Measurements from ENCODE around the gene WDR76.
"Not testable (repeated sequence)": the region's sequence is repeated elsewhere in the genome, so short reads cannot be mapped to it uniquely, and the experiment has no call there.

Gene WDR76

DNA sequence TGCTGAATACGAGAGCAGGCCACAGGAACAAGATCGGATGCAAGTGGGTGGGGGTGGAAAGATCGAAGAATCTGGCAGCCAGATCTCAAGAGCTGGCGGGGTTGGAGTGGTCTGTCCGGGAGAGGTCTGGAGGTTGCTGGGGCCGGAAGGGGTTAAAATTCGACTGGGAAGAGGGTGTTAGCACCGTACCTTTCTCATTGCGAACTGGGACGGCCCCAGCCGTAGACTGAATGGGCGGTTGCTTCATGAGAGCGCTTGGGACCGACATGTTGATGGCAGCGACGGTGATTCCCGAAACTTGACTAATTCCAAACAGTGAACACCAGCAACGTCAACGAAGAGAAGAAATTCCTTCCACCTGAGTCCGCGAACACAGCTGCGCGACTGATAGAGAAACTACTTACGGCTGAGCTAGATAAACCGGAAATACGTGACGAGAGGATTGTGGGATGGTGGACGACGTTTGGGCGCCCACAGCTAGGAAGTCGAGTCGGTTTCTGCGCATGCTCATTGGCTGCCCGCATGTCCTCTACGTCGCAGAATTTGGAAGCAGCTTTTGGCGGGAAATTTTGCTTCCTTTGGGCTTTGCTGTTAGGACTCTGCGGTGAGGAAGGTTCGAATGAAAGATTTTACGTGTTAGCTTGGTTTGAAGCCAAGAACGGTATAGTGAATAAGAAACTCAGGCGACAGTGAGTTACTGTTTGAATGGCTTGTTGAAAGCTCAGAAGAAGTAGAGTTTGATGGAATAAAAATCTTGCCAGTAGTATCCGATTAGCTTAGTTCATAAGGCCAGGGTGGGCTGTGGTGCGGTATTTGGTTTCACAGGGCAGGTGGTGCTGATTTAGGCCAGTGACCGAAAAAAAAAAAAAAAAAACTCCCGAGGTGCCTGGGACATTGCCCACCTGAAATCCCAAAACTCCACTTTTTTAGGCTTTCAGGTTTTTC lies 2.2 kb upstream of the WDR76 start, which contains the start of gene MFAP1:
Gene MFAP1, minus strand, starts transcription at position 389 of the 945 bp plus-strand sequence. Its CDS starts 121 bp downstream, at position 268.
- DNase-seq, result peak; percentile 82

DNA sequence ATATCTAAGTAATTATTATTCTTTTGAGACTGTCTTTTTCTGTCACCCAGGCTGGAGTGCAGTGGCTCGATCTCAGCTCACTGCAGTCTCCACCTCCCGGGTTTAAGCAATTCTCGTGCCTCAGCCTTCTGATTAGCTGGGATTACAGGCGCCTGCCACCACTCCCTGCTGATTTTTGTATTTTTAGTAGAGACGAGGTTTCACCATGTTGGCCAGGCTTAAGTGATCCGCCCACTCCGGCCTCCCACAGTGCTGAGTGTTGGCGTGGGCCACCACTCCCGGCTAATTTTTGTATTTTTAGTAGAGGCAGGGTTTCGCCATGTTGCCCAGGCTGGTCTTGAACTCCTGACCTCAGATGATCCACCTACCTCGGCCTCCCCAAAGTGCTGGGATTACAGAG lies 1.5 kb upstream of the WDR76 start:
- DNase-seq, result not testable (repeated sequence)

DNA sequence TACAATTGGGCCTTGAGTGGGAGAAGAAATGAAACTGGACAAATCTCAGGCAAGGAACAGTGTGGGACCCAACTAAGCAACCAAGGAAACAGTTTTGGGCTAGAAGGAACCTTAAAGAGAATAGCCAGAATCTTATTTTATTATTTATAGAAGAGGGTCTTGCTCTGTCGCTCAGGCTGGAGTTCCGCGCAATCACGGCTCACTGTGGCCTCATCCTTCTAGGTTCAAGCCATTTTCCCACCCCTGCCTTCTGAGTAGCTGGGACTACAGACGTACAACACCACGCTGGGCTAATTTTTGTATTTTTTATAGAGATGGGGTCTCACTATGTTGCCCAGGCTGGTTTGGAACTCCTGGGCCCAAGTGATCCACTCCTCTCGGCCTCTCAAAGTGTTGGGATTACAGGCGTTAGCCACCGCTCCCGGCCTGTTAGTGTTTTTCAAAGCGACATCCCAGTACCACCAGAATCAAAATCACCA lies 734 bp upstream of the WDR76 start:
- DNase-seq, result no peak

DNA sequence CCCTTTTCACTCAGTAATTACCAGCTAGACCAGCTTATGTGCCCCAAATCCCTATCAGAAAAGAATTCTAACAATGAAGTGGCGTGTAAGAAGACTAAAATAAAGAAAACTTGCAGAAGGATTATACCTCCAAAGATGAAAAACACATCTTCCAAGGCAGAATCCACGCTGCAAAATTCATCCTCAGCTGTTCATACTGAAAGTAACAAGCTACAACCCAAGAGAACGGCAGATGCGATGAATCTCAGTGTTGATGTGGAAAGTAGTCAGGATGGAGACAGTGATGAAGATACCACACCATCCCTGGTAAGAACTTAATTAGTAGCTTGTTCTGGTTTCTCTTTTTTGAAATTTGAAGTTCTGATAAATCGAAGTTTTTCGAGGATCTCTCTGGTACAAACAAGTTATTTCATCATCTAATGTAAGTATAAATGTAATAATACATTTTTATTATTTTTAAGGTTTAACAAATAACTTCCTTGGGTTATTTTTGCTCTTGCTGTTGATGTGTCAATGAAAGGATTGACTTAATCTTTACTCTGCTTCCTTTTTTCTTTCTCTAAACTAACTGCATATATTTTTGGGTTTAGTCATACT lies 1.4 kb downstream of the WDR76 start:
- no peak for DNase-seq

DNA sequence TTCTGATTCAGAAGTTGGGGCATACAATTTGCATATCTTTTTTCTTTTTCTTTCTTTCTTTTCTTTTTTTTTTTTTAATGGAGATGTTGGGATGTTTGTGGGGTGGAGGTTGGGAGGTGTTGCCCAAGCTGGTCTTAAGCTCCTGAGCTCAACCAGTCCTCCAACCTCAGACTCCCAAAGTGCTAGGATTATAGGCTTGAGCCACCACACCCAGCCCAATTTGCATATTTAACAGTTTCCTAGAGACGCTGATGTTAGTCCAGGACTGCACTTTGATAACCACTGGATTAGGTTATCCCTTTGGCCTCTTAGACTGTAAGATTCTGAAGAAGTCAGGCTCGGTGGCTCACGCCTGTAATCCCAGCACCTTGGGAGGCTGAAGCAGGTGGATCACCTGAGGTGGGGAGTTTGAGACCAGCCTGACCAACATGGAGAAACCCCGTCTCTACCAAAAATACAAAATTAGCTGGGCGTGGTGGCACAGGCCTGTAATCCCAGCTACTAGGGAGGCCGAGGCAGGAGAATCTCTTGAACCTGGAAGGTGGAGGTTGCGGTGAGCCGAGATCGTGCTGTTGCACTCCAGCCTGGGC lies 3.2 kb downstream of the WDR76 start:
- DNase-seq, result not testable (repeated sequence)

DNA sequence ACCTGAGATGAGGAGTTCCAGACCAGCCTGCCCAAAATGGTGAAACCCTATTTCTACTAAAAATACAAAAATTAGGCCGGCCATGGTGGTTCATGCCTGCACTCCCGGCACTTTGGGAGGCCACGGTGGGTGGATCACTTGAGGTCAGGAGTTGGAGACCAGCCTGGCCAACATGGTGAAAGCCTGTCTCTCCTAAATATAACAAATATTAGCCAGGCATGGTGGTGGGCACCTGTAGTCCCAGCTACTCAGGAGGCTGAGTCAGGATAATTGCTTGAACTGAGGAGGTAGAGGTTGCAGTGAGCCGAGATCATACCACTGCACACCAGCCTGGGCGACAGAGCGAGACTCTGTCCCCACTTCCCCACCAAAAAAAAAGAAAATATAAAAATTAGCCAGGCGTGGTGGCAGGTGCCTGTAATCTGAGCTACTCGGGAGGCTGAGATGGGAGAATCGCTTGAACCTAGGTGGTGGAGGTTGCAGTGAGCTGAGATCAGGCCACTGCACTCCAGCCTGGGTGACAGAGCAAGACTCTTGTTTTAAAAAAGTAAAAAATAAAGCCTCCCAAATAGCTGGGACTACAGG lies 4.0 kb downstream of the WDR76 start:
- DNase-seq, result not testable (repeated sequence)

DNA sequence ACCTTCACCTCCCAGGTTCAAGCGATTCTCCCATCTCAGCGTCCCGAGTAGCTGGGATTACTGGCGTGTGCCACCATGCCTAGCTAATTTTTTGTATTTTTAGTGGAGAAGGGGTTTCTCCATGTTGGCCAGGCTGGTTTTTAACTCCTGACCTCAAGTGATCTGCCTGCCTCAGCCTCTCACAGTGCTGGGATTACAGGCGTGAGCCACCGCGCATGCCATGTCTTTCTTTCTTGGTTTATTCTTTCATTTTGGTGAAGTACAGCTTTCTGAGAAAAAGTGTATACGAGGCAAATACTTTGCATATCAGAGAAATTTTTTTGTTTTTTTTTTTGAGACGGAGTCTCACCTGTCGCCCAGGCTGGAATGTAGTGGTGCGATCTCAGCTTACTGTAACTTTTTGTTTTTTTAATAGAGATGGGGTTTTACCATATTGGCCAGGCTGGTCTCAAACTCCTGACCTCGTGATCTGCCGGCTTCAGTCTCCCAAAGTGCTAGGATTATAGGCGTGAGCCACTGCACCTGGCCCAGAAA lies 4.8 kb downstream of the WDR76 start:
- DNase-seq, result not testable (repeated sequence)

DNA sequence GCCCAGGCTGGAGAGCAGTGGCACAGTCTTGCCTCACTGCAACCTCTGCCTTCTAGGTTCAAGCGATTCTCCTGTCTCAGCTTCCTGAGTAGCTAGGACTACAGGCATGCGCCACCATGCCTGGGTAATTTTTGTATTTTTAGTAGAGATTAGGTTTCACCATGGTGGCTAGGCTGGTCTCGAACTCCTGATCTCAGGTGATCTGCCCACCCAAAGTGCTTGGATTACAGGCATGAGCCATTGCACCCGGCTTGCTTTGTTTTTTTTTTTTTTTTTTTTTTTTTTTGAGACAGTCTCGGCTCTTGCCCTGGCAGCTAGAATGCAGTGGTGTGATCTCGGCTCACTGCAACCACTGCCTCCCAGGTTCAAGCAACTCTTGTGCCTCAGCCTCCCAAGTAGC lies 5.7 kb downstream of the WDR76 start:
- not testable (repeated sequence) for DNase-seq

DNA sequence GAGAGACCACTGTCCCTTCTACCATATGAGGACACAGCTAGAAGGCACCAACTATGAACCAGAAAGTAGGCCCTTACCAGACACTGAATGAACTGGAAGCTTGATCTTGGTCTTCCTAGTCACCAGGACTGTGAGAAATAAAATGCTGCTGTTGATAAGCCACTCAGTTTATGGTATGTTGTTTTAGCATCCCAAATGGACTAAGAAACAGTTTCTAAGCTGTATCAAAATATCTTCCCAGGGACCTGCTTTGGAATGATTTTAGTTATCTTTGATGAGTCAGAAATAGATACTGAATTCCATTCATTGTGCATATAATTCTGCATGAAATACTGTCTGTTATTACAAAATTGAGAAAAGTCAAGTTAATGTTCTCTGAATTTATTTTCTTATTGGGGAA lies 18.6 kb downstream of the WDR76 start:
- DNase-seq, result no peak

DNA sequence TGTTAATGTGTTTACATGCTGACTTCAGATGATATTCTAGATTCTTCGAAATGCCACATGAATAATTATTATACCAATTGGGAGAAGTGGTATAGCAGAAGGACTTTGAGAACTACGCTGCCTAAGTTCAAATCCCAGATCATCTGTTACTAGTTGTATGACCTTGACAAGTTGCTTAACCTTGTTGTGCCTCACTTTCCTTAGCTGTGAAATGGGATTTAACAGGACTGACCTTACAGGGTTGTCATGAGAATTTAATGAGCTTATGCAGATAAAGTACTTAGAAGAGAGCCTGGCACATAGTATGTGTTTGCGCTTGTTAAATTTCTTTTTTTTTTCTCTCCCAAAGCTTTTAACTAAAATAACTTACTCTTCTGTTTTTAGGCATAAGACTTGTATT lies 24.4 kb downstream of the WDR76 start:
- no peak for DNase-seq

DNA sequence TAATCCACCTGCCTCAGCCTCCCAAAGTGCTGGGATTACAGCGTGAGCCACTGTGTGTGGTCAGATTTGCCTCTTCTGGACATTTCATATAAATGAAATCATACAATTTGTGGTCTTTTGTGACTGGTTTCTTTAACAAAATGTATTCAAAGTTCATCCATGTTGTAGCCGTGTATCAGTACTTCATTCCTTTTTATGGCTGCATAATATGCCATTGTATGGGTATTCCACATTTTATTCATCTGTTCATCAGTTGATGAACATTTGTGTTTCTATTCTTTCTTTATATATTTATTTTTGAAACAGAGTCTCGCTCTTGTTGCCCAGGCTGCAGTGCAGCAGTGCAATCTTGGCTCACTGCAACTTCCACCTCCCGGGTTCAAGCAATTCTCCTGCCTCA lies 25.8 kb downstream of the WDR76 start:
- DNase-seq, result no peak

DNA sequence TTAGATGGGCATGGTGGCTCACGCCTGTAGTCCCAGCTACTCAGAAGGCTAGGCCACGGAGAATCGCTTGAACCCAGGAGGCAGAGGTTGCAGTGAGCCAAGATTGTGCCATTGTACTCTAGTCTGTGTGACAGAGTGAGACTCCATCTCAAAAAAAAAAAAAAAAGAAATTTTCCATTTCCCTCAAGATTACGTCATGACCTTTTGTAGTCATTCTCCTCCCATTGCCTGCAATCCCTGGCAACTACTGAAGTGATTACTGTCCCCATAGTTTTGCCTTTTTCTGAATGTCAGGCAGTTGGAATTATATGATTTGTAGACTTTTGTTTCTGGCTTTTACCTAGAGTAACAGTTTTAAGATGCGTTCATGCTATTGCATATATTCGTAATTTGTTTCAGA lies 28.0 kb downstream of the WDR76 start:
- no peak for DNase-seq

DNA sequence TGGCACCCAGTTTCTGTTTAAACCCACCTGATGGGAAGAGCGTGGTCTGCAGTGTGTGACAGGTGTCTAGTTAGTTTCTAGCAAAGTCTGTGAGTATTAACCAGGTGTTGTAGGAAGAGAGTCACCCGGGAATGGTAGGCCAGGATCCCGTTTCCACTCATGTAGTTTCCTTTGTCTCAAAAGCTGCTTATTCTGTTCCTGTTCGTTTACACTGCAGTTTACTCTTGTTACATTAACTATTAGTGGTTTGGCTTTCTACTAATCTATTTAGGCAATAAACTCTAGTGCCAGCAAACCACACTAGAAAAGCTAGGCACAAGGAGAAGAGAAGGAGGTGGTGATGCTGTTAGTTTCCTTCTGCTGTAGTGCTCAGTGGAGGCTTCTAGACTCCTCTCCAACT lies 32.7 kb downstream of the WDR76 start:
- DNase-seq, result no peak

DNA sequence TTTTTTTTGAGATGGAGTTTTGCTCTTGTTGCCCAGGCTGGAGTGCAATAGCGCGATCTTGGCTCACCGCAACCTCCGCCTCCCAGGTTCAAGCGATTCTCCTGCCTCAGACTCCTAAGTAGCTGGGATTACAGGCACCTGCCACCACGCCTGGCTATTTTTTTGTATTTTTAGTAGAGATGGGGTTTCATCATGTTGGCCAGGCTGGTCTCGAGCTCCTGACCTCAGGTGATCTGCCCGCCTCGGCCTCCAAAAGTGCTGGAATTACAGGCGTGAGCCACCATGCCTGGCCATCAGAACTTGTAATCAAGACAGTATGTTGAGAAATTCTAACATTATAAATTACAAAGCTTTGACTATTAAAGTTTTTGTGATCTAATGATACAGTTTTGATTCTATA lies 39.8 kb downstream of the WDR76 start:
- DNase-seq, result not testable (repeated sequence)

DNA sequence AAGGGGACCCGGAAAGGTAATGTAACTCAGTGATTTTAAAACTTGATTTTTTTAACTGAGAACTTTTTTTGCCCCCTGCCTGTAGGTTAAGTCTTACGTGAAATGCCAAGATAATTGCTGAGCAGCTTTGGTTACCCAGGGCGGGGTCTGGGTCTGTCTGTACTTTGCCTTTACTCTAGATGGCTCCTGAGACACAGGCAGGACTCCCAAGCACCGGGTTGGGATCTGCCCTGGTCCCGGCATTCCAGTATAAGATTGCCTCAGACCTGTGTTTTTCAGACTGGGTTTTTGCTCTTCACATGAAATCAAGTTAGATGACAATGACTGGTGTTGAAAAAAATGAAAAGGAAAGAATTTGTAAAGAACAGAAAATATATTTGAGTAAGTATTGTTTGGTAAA lies 40.3 kb downstream of the WDR76 start:
- DNase-seq, result no peak

DNA sequence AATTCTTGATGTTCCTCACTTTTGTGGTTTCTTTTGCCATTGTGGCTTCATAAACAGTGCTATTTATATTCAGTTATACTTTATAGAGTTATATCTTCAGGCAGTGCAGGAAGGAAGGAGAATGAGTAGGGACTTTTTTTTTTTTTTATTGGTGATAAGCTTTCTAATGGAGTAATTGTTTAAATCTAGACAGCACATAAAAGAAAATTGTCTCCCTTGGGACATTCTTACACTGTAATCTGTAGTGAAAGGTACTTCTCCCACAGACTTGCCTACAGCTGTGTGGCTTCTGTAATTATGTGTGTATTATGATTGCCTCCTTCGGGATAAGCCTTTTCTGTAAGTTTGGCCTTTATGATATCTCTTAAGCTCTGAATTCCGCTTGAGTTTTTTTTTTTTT lies 41.6 kb downstream of the WDR76 start:
- no peak for DNase-seq

DNA sequence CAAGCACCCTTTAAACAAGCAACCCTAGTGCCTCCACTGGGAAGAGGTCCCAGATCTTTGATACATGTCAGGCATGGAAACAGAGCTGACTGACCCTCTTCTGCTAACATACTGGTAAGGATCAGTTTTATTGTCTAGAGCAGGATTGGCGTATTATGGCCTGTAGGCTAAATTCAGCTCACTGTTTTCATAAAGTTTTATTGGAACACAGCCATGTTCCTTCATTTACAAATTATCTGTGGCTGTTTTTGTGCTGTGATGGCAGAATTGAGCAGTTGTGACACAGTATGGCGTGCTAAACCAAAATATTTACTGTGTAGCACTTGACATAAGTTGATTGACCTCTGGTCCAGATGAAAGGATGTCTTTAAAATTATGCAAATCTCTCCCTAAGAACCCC lies 45.0 kb downstream of the WDR76 start:
- no peak for DNase-seq

DNA sequence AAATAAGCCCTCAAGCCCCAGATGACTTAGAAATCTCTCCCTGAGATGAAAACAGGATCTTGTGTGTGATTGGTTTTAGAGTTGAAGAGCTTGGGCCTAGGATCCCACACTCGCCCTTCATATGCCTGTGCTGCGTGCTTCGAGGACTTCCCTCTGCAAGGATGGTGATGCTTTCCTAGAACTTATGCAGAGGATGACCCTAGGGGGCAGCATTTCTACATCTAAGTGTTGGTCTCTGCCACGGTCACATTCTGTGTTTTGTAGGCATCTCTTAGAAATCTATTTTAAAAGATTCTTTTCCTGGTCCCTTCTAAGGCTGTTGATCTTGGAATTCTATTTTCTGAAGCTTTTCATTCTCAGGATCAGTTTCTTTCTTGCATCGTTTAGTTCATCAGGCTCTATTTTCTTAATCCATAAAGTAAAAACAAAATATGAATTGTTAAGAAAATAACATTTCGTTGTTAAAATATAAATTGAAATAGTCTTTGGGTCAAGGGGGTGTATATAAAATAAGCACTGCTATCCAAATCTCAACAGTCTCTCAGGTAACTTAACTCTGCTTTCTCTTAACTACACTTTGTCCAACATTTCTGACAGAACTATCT lies 45.7 kb downstream of the WDR76 start:
- no peak for DNase-seq

DNA sequence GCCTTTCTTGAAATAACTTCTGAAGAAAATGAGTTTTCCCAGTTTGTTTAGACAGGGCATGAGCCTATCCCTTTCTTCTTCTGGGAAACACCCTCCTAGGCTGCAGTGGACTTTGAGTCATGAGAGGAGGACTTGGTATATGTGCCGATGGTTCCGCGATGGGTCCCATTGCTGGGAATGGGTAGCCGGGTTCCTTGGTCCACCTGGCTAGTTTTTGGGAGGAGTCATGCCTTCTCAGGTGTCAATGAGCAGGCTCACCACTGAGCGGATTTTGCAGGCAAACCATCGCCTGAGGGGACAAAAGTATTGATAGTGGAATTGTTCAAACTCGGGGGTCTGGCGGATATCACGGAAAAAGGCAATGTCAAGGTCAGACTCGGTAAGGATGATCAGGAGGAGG lies 46.8 kb downstream of the WDR76 start:
- DNase-seq, result no peak

DNA sequence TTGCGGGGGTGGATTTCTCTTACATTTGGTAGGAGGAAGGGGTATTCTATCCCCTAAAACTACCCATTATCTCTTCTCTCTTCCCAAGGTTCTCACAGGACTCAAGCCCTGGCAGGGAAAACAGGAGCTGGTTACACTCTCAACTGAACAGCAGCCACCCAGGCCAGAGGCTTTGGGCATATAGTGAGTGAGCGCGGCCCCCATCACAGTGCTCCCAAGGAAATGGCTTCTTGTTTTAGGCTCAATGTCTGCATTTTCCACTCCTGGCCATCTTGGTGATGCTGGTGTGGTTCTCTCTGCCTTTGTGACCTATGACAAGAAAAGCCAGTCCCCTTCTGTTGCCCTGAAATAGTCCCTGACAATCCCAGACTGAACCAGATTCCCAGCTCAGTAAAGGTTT lies 50.1 kb downstream of the WDR76 start:
- no peak for DNase-seq

DNA sequence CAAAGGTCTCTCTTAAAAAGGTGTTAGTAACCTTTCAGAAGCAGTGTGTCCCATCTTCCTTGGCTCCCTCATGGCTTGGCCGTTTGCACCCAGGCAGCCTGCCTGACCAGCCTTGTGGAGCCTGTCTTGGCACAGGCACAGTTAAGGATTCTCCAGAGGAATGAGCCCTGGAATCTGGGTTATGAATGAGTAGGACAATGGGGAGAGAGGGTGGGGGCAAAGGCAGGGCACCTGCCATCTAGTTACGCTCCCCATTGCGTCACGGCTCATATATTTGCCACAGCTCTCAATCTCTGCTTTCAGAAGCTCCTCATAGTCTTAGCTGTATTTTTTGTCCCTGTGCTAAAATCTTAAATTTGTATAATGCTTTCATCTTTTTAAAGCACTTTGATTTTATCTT lies 50.6 kb downstream of the WDR76 start:
- peak; percentile 1 for DNase-seq

DNA sequence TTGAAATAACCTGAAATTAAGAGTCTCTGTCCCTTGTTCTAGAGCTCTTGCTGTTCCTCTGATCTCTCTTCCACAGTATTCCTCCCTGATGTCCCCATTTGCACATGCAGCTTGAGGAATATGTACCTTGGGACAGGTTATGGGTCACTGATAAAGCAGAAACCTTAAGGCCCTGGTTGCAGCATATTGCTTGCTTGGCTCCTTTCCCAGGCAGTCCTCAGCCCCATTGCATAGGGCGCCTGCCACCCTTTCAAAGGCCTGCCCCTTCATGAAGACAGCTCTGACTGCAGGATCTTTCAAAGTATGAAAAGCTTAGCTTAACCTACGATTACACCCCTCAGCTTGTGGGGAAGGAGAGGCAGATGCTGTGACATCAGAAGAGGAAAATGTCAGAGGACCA lies 51.6 kb downstream of the WDR76 start:
- no peak for DNase-seq
